Sigmoid colon (tissue), 4 donors: ENCODE data around the gene TMEM243.

Experiments
- EP300 ChIP-seq, 4 donors: sonication (generic); formaldehyde crosslinking; IDR thresholded peaks; one replicate each; pipeline ENCODE4 v1.6.1; 2017; ENCODE audit warnings: antibody characterized with exemption in 4 of 4
- POLR2A ChIP-seq, 2 donors: fragments of 450-650 bp; IDR thresholded peaks; one replicate each; pipeline ENCODE4 v1.6.1; 2016; ENCODE audit warnings: antibody characterized with exemption in 2 of 2, mild to moderate bottlenecking in 2 of 2, moderate library complexity in 2 of 2
- POLR2AphosphoS5 ChIP-seq, 4 donors: sonication (generic); formaldehyde crosslinking; IDR thresholded peaks; one replicate each; pipeline ENCODE4 v1.6.1; 2017; ENCODE audit warnings: antibody characterized with exemption in 4 of 4
- TF ChIP-seq, protein P1 (sequence below), 4 experiments: fragments of 450-650 bp in 3 of 4; fragments of 200-600 bp in 1 of 4; IDR thresholded peaks; one replicate each; pipeline ENCODE4 v1.5.1; 2016 to 2019; ENCODE audit warnings: antibody characterized with exemption in 4 of 4, mild to moderate bottlenecking in 3 of 4, moderate library complexity in 2 of 4

DNA sequence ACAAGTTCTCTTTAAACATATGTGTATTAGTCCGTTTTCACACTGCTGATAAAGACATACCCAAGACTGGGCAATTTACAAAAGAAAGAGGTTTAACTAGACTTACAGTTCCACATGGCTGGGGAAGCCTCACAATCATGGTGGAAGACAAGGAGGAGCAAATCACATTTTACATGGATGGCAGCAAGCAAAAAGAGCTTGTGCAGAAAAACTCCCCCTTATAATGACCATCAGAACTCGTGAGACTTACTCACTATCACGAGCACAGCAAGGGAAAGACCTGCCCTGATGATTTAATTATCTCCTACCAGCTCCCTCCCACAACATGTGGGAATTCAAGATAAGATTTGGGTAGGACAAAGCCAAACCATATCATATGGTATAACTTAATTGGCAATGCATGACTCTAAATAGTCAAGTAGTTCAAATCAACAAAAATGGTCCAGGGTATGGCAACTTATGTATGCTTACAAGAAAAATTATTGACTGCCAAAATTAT lies 34.1 kb upstream of the TMEM243 start:
- TF ChIP-seq POLR2A (IDR thresholded peaks at IDR 0.05) = no peak
- TF ChIP-seq, protein P1, sequence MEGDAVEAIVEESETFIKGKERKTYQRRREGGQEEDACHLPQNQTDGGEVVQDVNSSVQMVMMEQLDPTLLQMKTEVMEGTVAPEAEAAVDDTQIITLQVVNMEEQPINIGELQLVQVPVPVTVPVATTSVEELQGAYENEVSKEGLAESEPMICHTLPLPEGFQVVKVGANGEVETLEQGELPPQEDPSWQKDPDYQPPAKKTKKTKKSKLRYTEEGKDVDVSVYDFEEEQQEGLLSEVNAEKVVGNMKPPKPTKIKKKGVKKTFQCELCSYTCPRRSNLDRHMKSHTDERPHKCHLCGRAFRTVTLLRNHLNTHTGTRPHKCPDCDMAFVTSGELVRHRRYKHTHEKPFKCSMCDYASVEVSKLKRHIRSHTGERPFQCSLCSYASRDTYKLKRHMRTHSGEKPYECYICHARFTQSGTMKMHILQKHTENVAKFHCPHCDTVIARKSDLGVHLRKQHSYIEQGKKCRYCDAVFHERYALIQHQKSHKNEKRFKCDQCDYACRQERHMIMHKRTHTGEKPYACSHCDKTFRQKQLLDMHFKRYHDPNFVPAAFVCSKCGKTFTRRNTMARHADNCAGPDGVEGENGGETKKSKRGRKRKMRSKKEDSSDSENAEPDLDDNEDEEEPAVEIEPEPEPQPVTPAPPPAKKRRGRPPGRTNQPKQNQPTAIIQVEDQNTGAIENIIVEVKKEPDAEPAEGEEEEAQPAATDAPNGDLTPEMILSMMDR (IDR thresholded peaks at IDR 0.05) = no peak
- TF ChIP-seq EP300 (IDR thresholded peaks at IDR 0.05) = no peak
- TF ChIP-seq POLR2AphosphoS5 (IDR thresholded peaks at IDR 0.05) = no peak
